Measurements from ENCODE around the gene COPS7A.
A peak's percentile ranks its signal among the peaks of the same experiment; 100 is the strongest.

The COPS7A gene

GRCh38 chr12:6771091-6771495 is 47.2 kb downstream of the COPS7A start:
- no peak for DNase-seq

- no peak for DNase-seq
Measured at GRCh38 chr12:6771509-6772330, 47.9 kb downstream of the COPS7A start.

GRCh38 chr12:6772331-6772695 is 48.5 kb downstream of the COPS7A start, which contains the start of gene LAG3:
Gene LAG3 (plus strand): TSS chr12:6772520. CDS start chr12:6772853, 333 bp downstream.
- peak; percentile 60 for DNase-seq

- no peak for DNase-seq
Measured at GRCh38 chr12:6772726-6773589, 49.1 kb downstream of the COPS7A start.

- peak; percentile 44 for DNase-seq
Measured at GRCh38 chr12:6773590-6774351, 49.9 kb downstream of the COPS7A start.

- no peak for DNase-seq
Measured at GRCh38 chr12:6774499-6775062, 50.7 kb downstream of the COPS7A start.

GRCh38 chr12:6775185-6776174 is 51.6 kb downstream of the COPS7A start:
- DNase-seq, result no peak

- DNase-seq, result no peak
Measured at GRCh38 chr12:6777386-6777785, 53.5 kb downstream of the COPS7A start.

- DNase-seq, result no peak
Measured at GRCh38 chr12:6778217-6778573, 54.3 kb downstream of the COPS7A start.

GRCh38 chr12:6778574-6779550 is 55.0 kb downstream of the COPS7A start:
- peak; percentile 86 for DNase-seq

GRCh38 chr12:6779708-6780432 is 56.0 kb downstream of the COPS7A start:
- DNase-seq, result no peak

GRCh38 chr12:6780573-6780972 is 56.7 kb downstream of the COPS7A start:
- DNase-seq, result no peak
